Tibial nerve (tissue), 3 donors: ENCODE data around the gene NRL.

Experiments
- POLR2A ChIP-seq, 2 donors: fragments of 450-650 bp; IDR thresholded peaks; one replicate each; pipeline ENCODE4 v1.6.1; 2017; ENCODE audit warnings: antibody characterized with exemption in 2 of 2, mild to moderate bottlenecking in 2 of 2, moderate library complexity in 2 of 2
- TF ChIP-seq, protein P1 (sequence below), 5 experiments: fragments of 200-600 bp in 3 of 5; fragments of 450-650 bp in 2 of 5; sonication (generic) in 3 of 5; IDR thresholded peaks; one replicate each; pipeline ENCODE4 v1.5.1; 2016 to 2019; ENCODE audit warnings: antibody characterized with exemption in 5 of 5, mild to moderate bottlenecking in 3 of 5, moderate library complexity in 2 of 5

DNA sequence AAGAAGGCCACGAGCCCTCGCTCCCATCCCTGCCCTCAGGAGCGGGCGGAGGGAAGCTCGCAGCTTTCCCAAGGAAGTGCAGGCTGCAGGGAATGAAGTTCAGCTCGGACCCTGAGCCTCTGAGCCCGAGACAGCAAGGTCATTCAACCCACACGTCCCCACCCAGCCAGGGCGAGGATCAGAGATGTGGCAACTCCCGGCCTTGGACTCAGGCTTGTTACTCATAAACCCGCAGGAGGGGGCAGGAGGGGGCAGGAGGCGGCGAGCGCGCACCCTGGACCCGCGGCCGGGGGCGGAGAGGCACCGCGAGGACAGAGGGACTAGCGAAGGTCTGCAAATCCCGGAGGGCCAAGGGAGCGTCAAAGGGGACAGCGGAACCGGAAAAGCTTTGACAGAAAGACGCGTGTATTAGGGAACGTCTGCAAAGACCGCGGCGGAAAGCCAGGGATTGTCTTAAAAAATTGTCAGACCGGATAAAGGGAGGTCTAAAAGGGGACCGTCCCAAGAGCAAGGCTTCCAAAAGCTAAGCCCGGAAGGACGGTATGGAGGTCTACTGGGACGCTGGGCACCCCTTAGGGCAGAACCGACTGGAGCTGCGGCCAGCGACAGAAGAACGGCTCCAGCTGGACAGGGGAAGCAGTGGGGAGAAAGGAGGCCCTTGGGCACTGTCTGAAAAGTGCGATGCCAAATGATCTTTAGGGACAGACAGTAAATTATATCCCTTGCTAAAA, 783 bp downstream of the NRL start:
- TF ChIP-seq POLR2A (IDR thresholded peaks at IDR 0.05), result peak in 1 of 2 donors; percentile 10
- TF ChIP-seq, protein P1, sequence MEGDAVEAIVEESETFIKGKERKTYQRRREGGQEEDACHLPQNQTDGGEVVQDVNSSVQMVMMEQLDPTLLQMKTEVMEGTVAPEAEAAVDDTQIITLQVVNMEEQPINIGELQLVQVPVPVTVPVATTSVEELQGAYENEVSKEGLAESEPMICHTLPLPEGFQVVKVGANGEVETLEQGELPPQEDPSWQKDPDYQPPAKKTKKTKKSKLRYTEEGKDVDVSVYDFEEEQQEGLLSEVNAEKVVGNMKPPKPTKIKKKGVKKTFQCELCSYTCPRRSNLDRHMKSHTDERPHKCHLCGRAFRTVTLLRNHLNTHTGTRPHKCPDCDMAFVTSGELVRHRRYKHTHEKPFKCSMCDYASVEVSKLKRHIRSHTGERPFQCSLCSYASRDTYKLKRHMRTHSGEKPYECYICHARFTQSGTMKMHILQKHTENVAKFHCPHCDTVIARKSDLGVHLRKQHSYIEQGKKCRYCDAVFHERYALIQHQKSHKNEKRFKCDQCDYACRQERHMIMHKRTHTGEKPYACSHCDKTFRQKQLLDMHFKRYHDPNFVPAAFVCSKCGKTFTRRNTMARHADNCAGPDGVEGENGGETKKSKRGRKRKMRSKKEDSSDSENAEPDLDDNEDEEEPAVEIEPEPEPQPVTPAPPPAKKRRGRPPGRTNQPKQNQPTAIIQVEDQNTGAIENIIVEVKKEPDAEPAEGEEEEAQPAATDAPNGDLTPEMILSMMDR (IDR thresholded peaks at IDR 0.05), result peak in 1 of 5 experiments; percentile 10
